ENCODE measurements around the gene ARID3C.

Gene ARID3C

GRCh38 chr9:34575862-34576596, 52.8 kb downstream of the ARID3C start:
- no peak for DNase-seq

- no peak for DNase-seq
Measured at GRCh38 chr9:34575241-34575640, 53.6 kb downstream of the ARID3C start.

GRCh38 chr9:34574571-34574970, 54.3 kb downstream of the ARID3C start:
- DNase-seq = no peak

- DNase-seq = no peak
Measured at GRCh38 chr9:34573599-34574325, 55.1 kb downstream of the ARID3C start.

- no peak for DNase-seq
Measured at GRCh38 chr9:34572628-34573027, 56.2 kb downstream of the ARID3C start.

- DNase-seq = no peak
Measured at GRCh38 chr9:34572092-34572491, 56.8 kb downstream of the ARID3C start.

- DNase-seq = no peak
Measured at GRCh38 chr9:34571481-34571810, 57.4 kb downstream of the ARID3C start.
